ENCODE data around the gene MYO7B. TPM values are rescaled to one million over a fixed set of nuclear protein-coding genes. Genes with fewer than 3 reads are reported as not detected.

Gene MYO7B
- total and polyA plus RNA-seq, 8 donors = under 0.01 to 155 (median 0.48) TPM; not detected in 2

DNA sequence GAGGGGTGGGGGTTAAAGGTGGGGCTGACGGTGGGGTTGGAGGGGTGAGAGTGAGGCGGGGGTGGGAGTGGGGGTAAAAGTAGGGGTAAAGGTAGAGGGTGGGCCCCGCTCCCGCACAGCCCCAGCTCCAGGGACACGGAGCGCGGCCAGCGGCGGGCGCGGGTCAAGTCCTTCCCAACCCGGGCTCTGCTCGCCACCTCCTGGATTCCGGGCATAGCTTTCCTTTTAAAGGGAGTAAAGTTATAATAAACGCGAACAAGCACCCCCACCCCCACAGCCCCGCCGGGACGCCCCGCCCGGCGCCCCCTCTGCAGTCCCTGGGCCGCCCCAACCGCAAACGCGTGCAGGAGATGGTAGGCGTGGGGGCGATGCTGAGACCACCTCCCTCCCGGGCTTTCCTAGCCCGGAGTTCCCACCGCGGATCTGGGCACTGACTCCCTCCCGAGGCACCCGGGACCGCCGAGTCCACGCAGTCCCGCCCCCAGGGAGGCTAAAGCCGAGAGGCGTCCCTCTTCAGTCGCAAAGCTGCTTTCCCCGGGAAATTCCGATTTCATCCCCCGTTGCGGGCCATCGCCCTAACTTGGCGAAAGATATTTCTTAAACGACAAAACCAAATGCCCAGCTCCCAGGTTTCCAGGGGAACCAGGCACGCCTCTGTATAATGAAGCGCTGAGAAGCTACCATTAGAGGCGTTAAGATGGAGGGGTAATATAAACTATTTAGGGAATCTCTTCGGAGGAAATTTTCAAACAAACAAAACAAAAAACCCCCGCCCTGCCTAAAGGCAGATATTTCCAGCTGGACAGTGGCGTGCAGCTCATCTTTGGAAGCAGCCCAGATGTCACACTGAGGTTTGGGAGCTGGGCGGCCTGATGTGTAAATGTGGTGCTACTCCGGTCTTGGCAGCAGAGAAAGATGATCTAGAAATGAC lies 140.1 kb downstream of the MYO7B start, which contains the start of gene LIMS2:
TSS of gene LIMS2 (minus strand) at position 200 of the 931 bp plus-strand sequence. CDS start 506 bp downstream, outside the sequence.
- peaks cover 0 to 58% (median 28%) of the 10 kb centered on the region in 3 donors for H3K27me3 ChIP-seq
- no peaks in the 10 kb centered on the region for H3K9me3 ChIP-seq
- no peaks in the 10 kb centered on the region for H3K36me3 ChIP-seq
- peak within 1 kb of the TSS; percentile 65 to 82 (median 78) for H3K4me3 ChIP-seq
- TF ChIP-seq POLR2A (IDR thresholded peaks at IDR 0.05) (no peak), POLR2AphosphoS5 (IDR thresholded peaks at IDR 0.05) (no peak)
- peak within 1 kb of the TSS; percentile 47 to 94 (median 86) for H3K27ac ChIP-seq
- 6 to 8% (median 7%) methylated on average over 50 to 56 of the region's 56 CpGs for WGBS, 5 donors
- DNase-seq = peak; percentile 30 to 73
- intact Hi-C loops (cut with DNase I; ENCODE audit: low total_unique reads) = no loop called here
- peaks cover 14 to 60% (median 33%) of the 10 kb centered on the region in 4 donors for H3K4me1 ChIP-seq

DNA sequence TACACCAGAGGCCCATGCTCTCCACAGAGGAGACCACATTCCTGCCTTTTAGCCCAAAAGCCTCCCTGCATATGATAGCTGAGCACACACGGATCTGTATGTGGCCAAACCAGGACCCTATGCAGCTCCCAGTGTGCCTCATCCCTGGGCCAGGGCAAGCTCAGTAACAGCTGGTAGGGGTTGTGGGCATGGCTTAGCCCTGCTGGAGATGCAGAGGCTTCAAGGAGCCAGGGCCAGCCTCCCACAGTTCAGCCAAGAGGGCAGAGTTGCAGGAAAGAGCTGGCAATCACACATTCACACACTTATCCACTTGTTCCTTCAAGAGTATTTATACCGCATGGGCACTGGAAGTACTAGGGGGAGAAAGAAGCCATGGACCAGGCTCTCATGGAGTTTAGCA lies 141.4 kb downstream of the MYO7B start:
- TF ChIP-seq EP300 (IDR thresholded peaks at IDR 0.05) = no peak
- no peak for TF ChIP-seq POLR2A (IDR thresholded peaks at IDR 0.05)
- TF ChIP-seq, protein P1, sequence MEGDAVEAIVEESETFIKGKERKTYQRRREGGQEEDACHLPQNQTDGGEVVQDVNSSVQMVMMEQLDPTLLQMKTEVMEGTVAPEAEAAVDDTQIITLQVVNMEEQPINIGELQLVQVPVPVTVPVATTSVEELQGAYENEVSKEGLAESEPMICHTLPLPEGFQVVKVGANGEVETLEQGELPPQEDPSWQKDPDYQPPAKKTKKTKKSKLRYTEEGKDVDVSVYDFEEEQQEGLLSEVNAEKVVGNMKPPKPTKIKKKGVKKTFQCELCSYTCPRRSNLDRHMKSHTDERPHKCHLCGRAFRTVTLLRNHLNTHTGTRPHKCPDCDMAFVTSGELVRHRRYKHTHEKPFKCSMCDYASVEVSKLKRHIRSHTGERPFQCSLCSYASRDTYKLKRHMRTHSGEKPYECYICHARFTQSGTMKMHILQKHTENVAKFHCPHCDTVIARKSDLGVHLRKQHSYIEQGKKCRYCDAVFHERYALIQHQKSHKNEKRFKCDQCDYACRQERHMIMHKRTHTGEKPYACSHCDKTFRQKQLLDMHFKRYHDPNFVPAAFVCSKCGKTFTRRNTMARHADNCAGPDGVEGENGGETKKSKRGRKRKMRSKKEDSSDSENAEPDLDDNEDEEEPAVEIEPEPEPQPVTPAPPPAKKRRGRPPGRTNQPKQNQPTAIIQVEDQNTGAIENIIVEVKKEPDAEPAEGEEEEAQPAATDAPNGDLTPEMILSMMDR (IDR thresholded peaks at IDR 0.05) = no peak
- TF ChIP-seq POLR2AphosphoS5 (IDR thresholded peaks at IDR 0.05) = no peak
- intact Hi-C loops (cut with DNase I; ENCODE audit: low total_unique reads) = no loop called here
- peaks cover 0 to 52% (median 28%) of the 10 kb centered on the region in 3 donors for H3K27me3 ChIP-seq

DNA sequence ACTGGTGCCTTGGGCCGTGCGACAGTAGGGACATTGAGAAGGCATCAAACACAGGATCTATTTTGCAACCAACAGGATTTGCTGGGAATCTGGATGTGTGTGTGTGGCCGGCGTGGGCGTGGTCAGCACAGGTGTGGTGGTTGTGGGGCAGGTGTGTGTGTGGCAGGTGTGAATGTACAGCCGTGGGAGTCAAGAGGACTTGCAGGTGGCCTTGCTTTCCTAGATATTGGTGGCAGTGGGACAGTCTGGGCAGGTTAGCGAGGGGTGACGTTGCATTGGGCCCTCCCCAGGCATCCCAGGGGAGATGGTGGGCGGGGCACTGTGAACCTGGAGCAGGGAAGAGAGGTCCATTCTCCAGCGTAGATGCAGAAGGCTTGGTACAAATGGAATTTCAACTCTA lies 143.0 kb downstream of the MYO7B start:
- TF ChIP-seq EP300 (IDR thresholded peaks at IDR 0.05) (no peak), POLR2AphosphoS5 (IDR thresholded peaks at IDR 0.05) (no peak), POLR2A (IDR thresholded peaks at IDR 0.05) (no peak)
- peaks cover 0 to 35% (median 28%) of the 10 kb centered on the region in 3 donors for H3K27me3 ChIP-seq
- no peaks in the 10 kb centered on the region for H3K36me3 ChIP-seq
- intact Hi-C loops (cut with DNase I; ENCODE audit: low total_unique reads) = no loop called here
- DNase-seq = peak in 1 of 2 donors; percentile 22
- WGBS, 5 donors = 69 to 83% (median 73%) methylated on average over 10 of the region's 10 CpGs
- H3K4me3 ChIP-seq = no peak overlapping the region
- no peak overlapping the region for H3K27ac ChIP-seq
- H3K4me1 ChIP-seq = peaks cover 20 to 68% (median 40%) of the 10 kb centered on the region in 4 donors
- no peaks in the 10 kb centered on the region for H3K9me3 ChIP-seq

More for the DNA sequence above, 141.4 kb downstream of the MYO7B start:
- no peak overlapping the region for H3K4me3 ChIP-seq
- H3K9me3 ChIP-seq = no peaks in the 10 kb centered on the region
- 67 to 87% (median 82%) methylated on average over 1 to 2 of the region's 2 CpGs for WGBS, 5 donors
- peak overlapping the region in 1 of 5 donors; percentile 94 for H3K27ac ChIP-seq
- no peaks in the 10 kb centered on the region for H3K36me3 ChIP-seq
- peak in 1 of 2 donors; percentile 8 for DNase-seq
- peaks cover 20 to 66% (median 38%) of the 10 kb centered on the region in 4 donors for H3K4me1 ChIP-seq

DNA sequence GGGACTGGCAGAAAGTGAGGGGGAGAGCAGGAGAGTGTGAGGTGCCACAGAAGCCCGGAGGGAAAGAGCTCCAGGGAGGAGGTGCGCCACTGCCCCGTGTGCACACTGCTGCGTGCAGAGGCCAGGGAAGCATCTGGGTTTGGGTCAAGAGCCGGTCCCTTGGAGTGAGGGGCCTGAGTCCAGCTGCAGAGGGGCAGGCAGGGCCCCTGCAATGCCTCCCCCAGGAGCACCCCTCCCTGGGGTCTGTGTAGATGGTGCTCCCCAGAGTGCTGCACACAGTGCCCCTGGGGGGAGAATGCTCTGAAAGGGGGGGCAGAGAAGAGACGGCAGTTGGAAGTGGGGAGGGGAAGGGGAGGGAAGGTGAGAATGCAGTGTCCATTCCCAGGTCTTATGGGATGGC lies 143.5 kb downstream of the MYO7B start:
- H3K4me1 ChIP-seq = peaks cover 22 to 68% (median 41%) of the 10 kb centered on the region in 4 donors
- no peak overlapping the region for H3K27ac ChIP-seq
- no peaks in the 10 kb centered on the region for H3K9me3 ChIP-seq
- no peak overlapping the region for H3K4me3 ChIP-seq
- DNase-seq = no peak
- H3K36me3 ChIP-seq = no peaks in the 10 kb centered on the region
- H3K27me3 ChIP-seq = peaks cover 0 to 31% (median 24%) of the 10 kb centered on the region in 3 donors
- intact Hi-C loops (cut with DNase I; ENCODE audit: low total_unique reads) = no loop called here
- 83 to 88% (median 83%) methylated on average over 6 of the region's 6 CpGs for WGBS, 5 donors
- TF ChIP-seq POLR2AphosphoS5 (IDR thresholded peaks at IDR 0.05) (no peak), POLR2A (IDR thresholded peaks at IDR 0.05) (no peak), EP300 (IDR thresholded peaks at IDR 0.05) (no peak)
- TF ChIP-seq, protein P1 (IDR thresholded peaks at IDR 0.05) = no peak

DNA sequence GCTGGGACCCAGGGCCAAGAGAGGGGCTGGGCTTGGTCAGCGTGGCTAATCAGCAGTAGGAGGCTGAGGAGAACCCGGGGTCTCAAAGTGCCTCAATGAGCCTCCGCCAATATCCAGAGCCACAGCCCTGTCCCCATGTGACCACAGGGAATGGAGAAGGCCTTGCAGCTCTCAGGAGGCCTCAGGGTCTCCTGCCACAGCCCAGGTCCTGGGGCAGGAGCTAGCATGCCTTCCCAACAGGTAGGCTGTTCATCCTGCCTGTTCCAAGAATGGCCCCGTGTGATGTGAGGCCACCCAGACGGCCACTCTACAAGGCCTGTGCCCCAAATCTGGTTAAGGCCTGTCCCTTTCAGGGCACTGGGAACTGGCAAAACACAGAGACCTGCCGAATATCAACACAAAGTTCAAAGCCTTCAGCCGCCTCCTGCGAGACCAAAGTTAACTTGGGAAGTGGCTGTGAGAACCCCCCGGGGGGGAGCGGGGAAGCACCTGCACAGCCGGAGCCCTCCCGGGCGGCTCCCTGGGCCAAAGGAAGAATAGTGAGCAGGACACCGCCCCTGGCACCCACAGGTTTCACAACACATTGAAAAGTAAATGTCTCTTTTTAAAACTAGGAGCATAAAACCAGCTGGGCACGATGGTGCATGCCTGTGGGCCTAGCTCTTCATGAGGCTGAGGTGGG lies 144.3 kb downstream of the MYO7B start:
- no peaks in the 10 kb centered on the region for H3K36me3 ChIP-seq
- no peaks in the 10 kb centered on the region for H3K9me3 ChIP-seq
- H3K27ac ChIP-seq = no peak overlapping the region
- peaks cover 0 to 23% (median 16%) of the 10 kb centered on the region in 3 donors for H3K27me3 ChIP-seq
- H3K4me3 ChIP-seq = no peak overlapping the region
- 82 to 91% (median 85%) methylated on average over 14 to 15 of the region's 15 CpGs for whole genome bisulfite sequencing, 5 donors
- peaks cover 15 to 63% (median 39%) of the 10 kb centered on the region in 4 donors for H3K4me1 ChIP-seq
- intact Hi-C loops (cut with DNase I; ENCODE audit: low total_unique reads) = no loop called here
- no peak for DNase-seq
- TF ChIP-seq, protein P1 (IDR thresholded peaks at IDR 0.05) = no peak
- TF ChIP-seq POLR2A (IDR thresholded peaks at IDR 0.05) (no peak), POLR2AphosphoS5 (IDR thresholded peaks at IDR 0.05) (no peak), EP300 (IDR thresholded peaks at IDR 0.05) (no peak)

Data from stomach (tissue), 9 donors.